IMR-90 (cell line): ENCODE measurements around the gene HTR3C. TPM values are rescaled to one million over a fixed set of nuclear protein-coding genes. Genes with fewer than 3 reads are reported as not detected.

Source experiments
- ATAC-seq: fragments of 200-7000 bp; cut with Tn5 transposase; 2 replicates; pipeline ENCODE4 v1.9.1; 2020; ENCODE audit warnings: low read depth, mild to moderate bottlenecking, moderate library complexity
- BruUV-seq: library from RNA; stranded (reverse); fragments of 400-500 nt; replicated peaks from 2 replicates; lab custom pipeline; 2021; lab: Mats Ljungman, UMichigan
- CTCF ChIA-PET: fragments of 300-600 bp; formaldehyde crosslinking; extraction: SDS; loops from one replicate; lab custom pipeline; 2021; ENCODE audit warnings: antibody characterized with exemption; lab: Yijun Ruan, JAX
- POLR2A ChIA-PET: fragments of 300-600 bp; sonication (Branson Sonifier 250); formaldehyde crosslinking; loops from one replicate; lab custom pipeline; 2022; ENCODE audit warnings: antibody characterized with exemption; ENCODE audit not compliant: unreplicated experiment; lab: Charles Lee
- DNase-seq: peaks from one replicate; pipeline ENCODE4 v3.0.0; 2013
- H2AFZ ChIP-seq: replicated peaks from 2 replicates; pipeline ENCODE3; 2013; ENCODE audit warnings: low read length, mild to moderate bottlenecking; ENCODE audit not compliant: poor library complexity
- H2AK5ac ChIP-seq: 2 replicates; pipeline ENCODE4 v1.6.1; 2013; ENCODE audit warnings: low read depth, low read length, inconsistent platforms
- H2AK9ac ChIP-seq: replicated peaks from 2 replicates; pipeline ENCODE3; 2013; ENCODE audit warnings: mild to moderate bottlenecking, low read depth, low read length, moderate library complexity; ENCODE audit not compliant: poor library complexity
- H2BK120ac ChIP-seq: 2 replicates; pipeline ENCODE4 v1.6.1; 2013; ENCODE audit warnings: low read depth, low read length, inconsistent platforms
- H2BK15ac ChIP-seq: 3 replicates; pipeline ENCODE4 v1.6.1; 2013; ENCODE audit warnings: low read depth, low read length, inconsistent platforms
- H2BK20ac ChIP-seq: 2 replicates; pipeline ENCODE4 v1.6.1; 2013; ENCODE audit warnings: low read depth, mild to moderate bottlenecking, inconsistent platforms, low read length, moderate library complexity
- H2BK5ac ChIP-seq: 2 replicates; pipeline ENCODE4 v1.6.1; 2013; ENCODE audit warnings: mild to moderate bottlenecking, low read depth, low read length, inconsistent platforms; ENCODE audit not compliant: poor library complexity, severe bottlenecking
- H3K14ac ChIP-seq: replicated peaks from 2 replicates; pipeline ENCODE4 v1.6.1; 2013; ENCODE audit warnings: low read depth, low read length, inconsistent platforms
- H3K18ac ChIP-seq: 2 replicates; pipeline ENCODE4 v1.6.1; 2013; ENCODE audit warnings: low read depth, low read length, control low read depth
- H3K23ac ChIP-seq: 2 replicates; pipeline ENCODE4 v1.6.1; 2013; ENCODE audit warnings: low read depth, low read length, inconsistent platforms
- H3K27ac ChIP-seq: 2 replicates; pipeline ENCODE4 v1.5.1; 2013; ENCODE audit warnings: mild to moderate bottlenecking, control low read depth, low read length; ENCODE audit not compliant: insufficient read depth
- H3K27me3 ChIP-seq: 2 replicates; pipeline ENCODE4 v1.6.1; 2013; ENCODE audit warnings: low read length; ENCODE audit not compliant: control insufficient read depth, insufficient read depth
- H3K36me3 ChIP-seq: 2 replicates; pipeline ENCODE4 v1.6.1; 2013; ENCODE audit warnings: low read length, mixed read lengths; ENCODE audit not compliant: control insufficient read depth, insufficient read depth
- H3K4ac ChIP-seq: 2 replicates; pipeline ENCODE4 v1.6.1; 2013; ENCODE audit warnings: low read depth, low read length, inconsistent platforms
- H3K4me1 ChIP-seq: 2 replicates; pipeline ENCODE4 v1.6.1; 2013; ENCODE audit warnings: low read length, mixed read lengths; ENCODE audit not compliant: control insufficient read depth, insufficient read depth
- H3K4me2 ChIP-seq: 2 replicates; pipeline ENCODE4 v1.6.1; 2013; ENCODE audit warnings: low read depth, mild to moderate bottlenecking, control low read depth, low read length, moderate library complexity
- H3K4me3 ChIP-seq: 2 replicates; pipeline ENCODE4 v1.5.1; 2013; ENCODE audit warnings: low read depth, mild to moderate bottlenecking, control low read depth, low read length, moderate library complexity; ENCODE audit not compliant: insufficient read depth
- H3K56ac ChIP-seq: 2 replicates; pipeline ENCODE4 v1.6.1; 2013; ENCODE audit warnings: low read length, inconsistent platforms; ENCODE audit not compliant: insufficient read depth; ENCODE audit errors: extremely low read depth
- H3K79me1 ChIP-seq, 2 experiments: 2 replicates each; pipeline ENCODE4 v1.6.1; 2013; ENCODE audit warnings: low read length in 2 of 2, inconsistent platforms in 1 of 2, low read depth in 1 of 2
- H3K9ac ChIP-seq: 2 replicates; pipeline ENCODE4 v1.6.1; 2013; ENCODE audit warnings: low read depth, low read length, control low read depth
- H3K9me1 ChIP-seq: 2 replicates; pipeline ENCODE4 v1.6.1; 2013; ENCODE audit warnings: low read length, inconsistent platforms; ENCODE audit not compliant: insufficient read depth
- H3K9me3 ChIP-seq: 2 replicates; pipeline ENCODE4 v1.6.1; 2013; ENCODE audit warnings: low read length; ENCODE audit not compliant: control insufficient read depth, insufficient read depth
- H4K20me1 ChIP-seq: 2 replicates; pipeline ENCODE4 v1.6.1; 2013; ENCODE audit warnings: low read length, inconsistent platforms; ENCODE audit not compliant: insufficient read depth
- H4K5ac ChIP-seq: 2 replicates; pipeline ENCODE4 v1.6.1; 2013; ENCODE audit warnings: mild to moderate bottlenecking, low read depth, low read length, control low read depth
- H4K8ac ChIP-seq, 2 experiments: 2 replicates each; pipeline ENCODE4 v1.6.1; 2013; ENCODE audit warnings: low read depth in 2 of 2, low read length in 2 of 2, control low read depth in 1 of 2, inconsistent platforms in 1 of 2
- H4K91ac ChIP-seq: 2 replicates; pipeline ENCODE4 v1.6.1; 2013; ENCODE audit warnings: low read depth, low read length, inconsistent platforms; ENCODE audit not compliant: insufficient read depth
- BHLHE40 ChIP-seq: fragments of 150-350 bp; IDR thresholded peaks from 2 replicates; pipeline ENCODE4 v1.6.1; 2016; ENCODE audit warnings: mild to moderate bottlenecking, low read depth, low read length
- CEBPB ChIP-seq: IDR thresholded peaks from 2 replicates; pipeline ENCODE4 v1.6.1; 2012; ENCODE audit warnings: low read depth, low read length, improper control_type of control experiment
- CHD1 ChIP-seq: IDR thresholded peaks from 2 replicates; pipeline ENCODE4 v1.6.1; 2012; ENCODE audit warnings: low read depth, low read length, improper control_type of control experiment
- CTCF ChIP-seq: conservative IDR thresholded peaks from 2 replicates; pipeline ENCODE4 v1.5.1; 2012; ENCODE audit warnings: mild to moderate bottlenecking, low read depth, low read length, improper control_type of control experiment
- ELK1 ChIP-seq: fragments of 150-350 bp; IDR thresholded peaks from 2 replicates; pipeline ENCODE4 v1.6.1; 2016; ENCODE audit warnings: low read depth, mild to moderate bottlenecking, low read length, moderate library complexity, borderline replicate concordance
- FOS ChIP-seq: fragments of 150-350 bp; IDR thresholded peaks from 2 replicates; pipeline ENCODE4 v1.6.1; 2016; ENCODE audit warnings: low read depth, low read length
- MAFK ChIP-seq: IDR thresholded peaks from 2 replicates; pipeline ENCODE4 v1.6.1; 2012; ENCODE audit warnings: low read depth, low read length, improper control_type of control experiment
- MAZ ChIP-seq: IDR thresholded peaks from 2 replicates; pipeline ENCODE4 v1.6.1; 2012; ENCODE audit warnings: low read depth, mild to moderate bottlenecking, low read length, improper control_type of control experiment, moderate library complexity, borderline replicate concordance
- MXI1 ChIP-seq: IDR thresholded peaks from 2 replicates; pipeline ENCODE4 v1.6.1; 2012; ENCODE audit warnings: low read depth, mild to moderate bottlenecking, low read length, moderate library complexity, borderline replicate concordance
- NFE2L2 ChIP-seq: fragments of 150-350 bp; IDR thresholded peaks from 2 replicates; pipeline ENCODE4 v1.6.1; 2016; ENCODE audit warnings: low read depth, mild to moderate bottlenecking, low read length
- POLR2A ChIP-seq: IDR thresholded peaks from 2 replicates; pipeline ENCODE4 v1.6.1; 2012; ENCODE audit warnings: mild to moderate bottlenecking, low read depth, low read length
- RAD21 ChIP-seq: IDR thresholded peaks from 2 replicates; pipeline ENCODE4 v1.6.1; 2012; ENCODE audit warnings: low read length, improper control_type of control experiment
- RCOR1 ChIP-seq: IDR thresholded peaks from 2 replicates; pipeline ENCODE4 v1.6.1; 2012; ENCODE audit warnings: mild to moderate bottlenecking, low read length, improper control_type of control experiment; ENCODE audit not compliant: insufficient replicate concordance
- RFX5 ChIP-seq: IDR thresholded peaks from 2 replicates; pipeline ENCODE4 v1.8.0; 2012; ENCODE audit warnings: low read depth, mild to moderate bottlenecking, low read length, moderate library complexity
- SMC3 ChIP-seq: fragments of 150-350 bp; IDR thresholded peaks from 2 replicates; pipeline ENCODE4 v1.6.1; 2016; ENCODE audit warnings: low read depth, mild to moderate bottlenecking, antibody characterized with exemption, low read length, moderate library complexity
- WGBS, 2 experiments: methylation state at CpG; one replicate each; pipeline versions ENCODE4 v1.1.5 to v1.1.7; 2013; ENCODE audit warnings: missing lambda C conversion rate in 2 of 2; ENCODE audit not compliant: insufficient read length in 1 of 2; ENCODE audit errors: extremely low coverage in 2 of 2; 5-methylcytosine and 5-hydroxymethylcytosine counted together
- dilution Hi-C: fragments of 300-500 bp; cut with HindIII; formaldehyde crosslinking; loops from one replicate; pipeline ENCODE4 v1.14.3; 2018; ENCODE audit warnings: low sequenced_read_pairs; ENCODE audit not compliant: unreplicated experiment
- in situ Hi-C: fragments of 300-500 bp; cut with MboI; formaldehyde crosslinking; loops from 3 replicates; pipeline ENCODE4 v1.14.3; 2019; ENCODE audit warnings: low sequenced_read_pairs, inconsistent platforms, mixed read lengths
- intact Hi-C: fragments of 100-400 bp; cut with micrococcal nuclease; formaldehyde crosslinking; loops from 2 replicates; pipeline ENCODE4 v1.10.0; 2022
- polyA plus RNA-seq, 3 experiments: library from polyadenylated mRNA; depleted of rRNA; stranded (reverse); fragments of >200 nt; gene quantifications; 2 replicates each; pipeline ENCODE4 v1.2.3, GENCODE V29; 2012; ENCODE audit warnings: low replicate concordance in 1 of 3
- total RNA-seq: library from RNA; depleted of rRNA; stranded (reverse); fragments of >200 nt; gene quantifications from 2 replicates; pipeline ENCODE4 v1.2.3, GENCODE V29; 2012
- TF ChIP-seq, protein P1 (sequence below): fragments of 150-350 bp; IDR thresholded peaks from 2 replicates; pipeline ENCODE4 v1.6.1; 2017; ENCODE audit warnings: mild to moderate bottlenecking, antibody characterized with exemption, low read length, low read depth

Gene HTR3C
- total and polyA plus RNA-seq, 2 of the 4 experiments (the other 2 are of a cell fraction), result not detected

GRCh38 chr3:184008161-184008560 is 44.7 kb upstream of the HTR3C start:
- WGBS, 2 experiments, result no CpG with 5 or more reads among the region's 3 CpGs
- Histone ChIP-seq H2BK120ac (no peak overlapping the region), H2BK15ac (no peak overlapping the region), H4K91ac (no peak overlapping the region), H4K5ac (no peak overlapping the region), H3K27me3 (no peaks in the 10 kb centered on the region), H3K9me3 (no peaks in the 10 kb centered on the region), H2AFZ (no peak overlapping the region), H3K27ac (no peak overlapping the region), H4K8ac (no peak overlapping the region), H2AK9ac (no peak overlapping the region), H3K4me3 (no peak overlapping the region), H3K9me1 (peaks cover 9% of the 10 kb centered on the region), H3K4ac (no peak overlapping the region), H3K23ac (no peak overlapping the region), H3K14ac (no peak overlapping the region), H4K20me1 (no peaks in the 10 kb centered on the region), H2AK5ac (no peak overlapping the region), H3K36me3 (peaks cover 3% of the 10 kb centered on the region), H3K56ac (no peak overlapping the region), H3K4me1 (peaks cover 14% of the 10 kb centered on the region), H3K18ac (no peak overlapping the region), H2BK20ac (no peak overlapping the region), H2BK5ac (no peak overlapping the region), H3K79me1 (peaks cover 4 to 27% of the 10 kb centered on the region in 2 experiments), H3K4me2 (no peak overlapping the region), H3K9ac (no peak overlapping the region)
- DNase-seq (no peak), ATAC-seq (no peak)
- TF ChIP-seq RAD21 (no peak), RCOR1 (no peak), MAZ (no peak), CTCF (no peak), CEBPB (no peak), CHD1 (no peak), SMC3 (no peak), BHLHE40 (no peak), NFE2L2 (no peak), MAFK (no peak), POLR2A (no peak), RFX5 (no peak), FOS (no peak), MXI1 (no peak), ELK1 (no peak)
- TF ChIP-seq, protein P1, sequence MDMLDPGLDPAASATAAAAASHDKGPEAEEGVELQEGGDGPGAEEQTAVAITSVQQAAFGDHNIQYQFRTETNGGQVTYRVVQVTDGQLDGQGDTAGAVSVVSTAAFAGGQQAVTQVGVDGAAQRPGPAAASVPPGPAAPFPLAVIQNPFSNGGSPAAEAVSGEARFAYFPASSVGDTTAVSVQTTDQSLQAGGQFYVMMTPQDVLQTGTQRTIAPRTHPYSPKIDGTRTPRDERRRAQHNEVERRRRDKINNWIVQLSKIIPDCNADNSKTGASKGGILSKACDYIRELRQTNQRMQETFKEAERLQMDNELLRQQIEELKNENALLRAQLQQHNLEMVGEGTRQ, result no peak
- in situ Hi-C loops, result no loop called here
- dilution Hi-C loops, result no loop called here
- BruUV-seq, result no TSS peak
- CTCF ChIA-PET, result no interaction called here
- intact Hi-C loops, result no loop called here
- POLR2A ChIA-PET, result no interaction called here
